ENCODE data around the gene MEIKIN. TPM values are rescaled to one million over a fixed set of nuclear protein-coding genes. Genes with fewer than 3 reads are reported as not detected.

Gene MEIKIN
- polyA plus RNA-seq, 3 donors = 0.16 to 1.6 (median 1.6) TPM

GRCh38 chr5:131824631-131825030 lies 120.8 kb downstream of the MEIKIN start:
- peaks cover 12 to 26% (median 16%) of the 10 kb centered on the region in 7 donors for H3K9me3 Mint-ChIP-seq
- no CpG with 5 or more reads among the region's 1 CpG for WGBS (ENCODE audit: insufficient coverage)

DNA sequence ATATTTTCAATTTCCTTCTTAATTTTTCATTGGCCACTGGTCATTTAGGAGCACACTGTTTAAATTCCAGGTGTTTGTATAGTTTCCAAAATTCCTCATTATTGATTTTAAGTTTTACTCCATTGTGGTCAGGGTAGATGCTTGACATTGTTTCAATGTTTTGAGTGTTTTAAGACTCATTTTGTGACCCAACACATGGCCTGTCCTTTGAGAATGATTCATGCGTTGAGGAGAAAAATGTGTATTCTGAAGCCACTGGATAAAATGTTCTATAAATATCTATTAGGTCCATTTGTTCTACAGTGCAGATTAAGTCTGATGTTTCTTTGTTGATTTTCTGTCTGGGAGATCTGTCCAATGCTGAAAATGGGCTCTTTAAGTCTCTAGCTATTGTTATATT lies 124.2 kb downstream of the MEIKIN start:
- Histone ChIP-seq H2AFZ (ENCODE audit: insufficient read depth, low read depth, low read length, poor library complexity, severe bottlenecking) (no peak overlapping the region), H3K9ac (ENCODE audit: insufficient read depth, low read length, poor library complexity, severe bottlenecking) (no peak overlapping the region), H3K9me3 (replicated peaks in 1 of 2; ENCODE audit: control insufficient read depth in 1 of 2, insufficient read depth in 1 of 2, low read length in 2 of 2) (peaks cover 0 to 9% of the 10 kb centered on the region in 2 donors), H3K36me3 (replicated peaks in 1 of 2; ENCODE audit: control insufficient read depth in 1 of 2, insufficient read depth in 2 of 2, low read length in 2 of 2) (no peaks in the 10 kb centered on the region), H3K27ac (ENCODE audit: low read depth in 1 of 2, low read length in 2 of 2) (no peak overlapping the region), H3K4me1 (ENCODE audit: control insufficient read depth in 1 of 2, insufficient read depth in 2 of 2, low read length in 2 of 2) (no peaks in the 10 kb centered on the region), H3K27me3 (ENCODE audit: control insufficient read depth in 2 of 2, insufficient read depth in 2 of 2, low read length in 2 of 2) (no peaks in the 10 kb centered on the region), H4K20me1 (ENCODE audit: insufficient read depth, low read length) (no peaks in the 10 kb centered on the region), H3K4me2 (replicated peaks; ENCODE audit: extremely low read depth, low read length, poor library complexity, severe bottlenecking) (no peak overlapping the region), H3K79me2 (ENCODE audit: insufficient read depth, low read length) (no peaks in the 10 kb centered on the region), H3K4me3 (replicated peaks in 1 of 3; ENCODE audit: low read depth in 2 of 3, low read length in 3 of 3) (no peak overlapping the region)
- WGBS (ENCODE audit: insufficient coverage) = no CpG with 5 or more reads among the region's 1 CpG
- TF ChIP-seq, protein P1, sequence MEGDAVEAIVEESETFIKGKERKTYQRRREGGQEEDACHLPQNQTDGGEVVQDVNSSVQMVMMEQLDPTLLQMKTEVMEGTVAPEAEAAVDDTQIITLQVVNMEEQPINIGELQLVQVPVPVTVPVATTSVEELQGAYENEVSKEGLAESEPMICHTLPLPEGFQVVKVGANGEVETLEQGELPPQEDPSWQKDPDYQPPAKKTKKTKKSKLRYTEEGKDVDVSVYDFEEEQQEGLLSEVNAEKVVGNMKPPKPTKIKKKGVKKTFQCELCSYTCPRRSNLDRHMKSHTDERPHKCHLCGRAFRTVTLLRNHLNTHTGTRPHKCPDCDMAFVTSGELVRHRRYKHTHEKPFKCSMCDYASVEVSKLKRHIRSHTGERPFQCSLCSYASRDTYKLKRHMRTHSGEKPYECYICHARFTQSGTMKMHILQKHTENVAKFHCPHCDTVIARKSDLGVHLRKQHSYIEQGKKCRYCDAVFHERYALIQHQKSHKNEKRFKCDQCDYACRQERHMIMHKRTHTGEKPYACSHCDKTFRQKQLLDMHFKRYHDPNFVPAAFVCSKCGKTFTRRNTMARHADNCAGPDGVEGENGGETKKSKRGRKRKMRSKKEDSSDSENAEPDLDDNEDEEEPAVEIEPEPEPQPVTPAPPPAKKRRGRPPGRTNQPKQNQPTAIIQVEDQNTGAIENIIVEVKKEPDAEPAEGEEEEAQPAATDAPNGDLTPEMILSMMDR (IDR thresholded peaks at IDR 0.05) = no peak
- DNase-seq = no peak
- intact Hi-C loops (cut with micrococcal nuclease) = no loop called here
- no peak overlapping the region for H3K4me3 Mint-ChIP-seq
- peaks cover 3% of the 10 kb centered on the region for H3K4me1 Mint-ChIP-seq
- no peak overlapping the region for H3K27ac Mint-ChIP-seq
- H3K27me3 Mint-ChIP-seq (ENCODE audit: low read depth in 3 of 3) = peaks cover 0 to 4% (median 0%) of the 10 kb centered on the region in 3 donors
- H3K36me3 Mint-ChIP-seq = no peaks in the 10 kb centered on the region
- H3K9me3 Mint-ChIP-seq = peaks cover 6 to 20% (median 12%) of the 10 kb centered on the region in 7 donors

More at GRCh38 chr5:131824631-131825030, 120.8 kb downstream of the MEIKIN start:
- peaks cover 0 to 15% of the 10 kb centered on the region in 2 donors for H3K9me3 ChIP-seq (replicated peaks in 1 of 2; ENCODE audit: control insufficient read depth in 1 of 2, insufficient read depth in 1 of 2, low read length in 2 of 2)
- no peak overlapping the region for H3K4me3 ChIP-seq (replicated peaks in 1 of 3; ENCODE audit: low read depth in 2 of 3, low read length in 3 of 3)
- no peak for DNase-seq
- no peak overlapping the region for H2AFZ ChIP-seq (ENCODE audit: insufficient read depth, low read depth, low read length, poor library complexity, severe bottlenecking)
- no peaks in the 10 kb centered on the region for H3K36me3 ChIP-seq (replicated peaks in 1 of 2; ENCODE audit: control insufficient read depth in 1 of 2, insufficient read depth in 2 of 2, low read length in 2 of 2)
- H4K20me1 ChIP-seq (ENCODE audit: insufficient read depth, low read length) = no peaks in the 10 kb centered on the region
- no peaks in the 10 kb centered on the region for H3K79me2 ChIP-seq (ENCODE audit: insufficient read depth, low read length)
- no peak overlapping the region for H3K4me2 ChIP-seq (replicated peaks; ENCODE audit: extremely low read depth, low read length, poor library complexity, severe bottlenecking)
- H3K4me1 Mint-ChIP-seq = no peaks in the 10 kb centered on the region
- H3K27me3 Mint-ChIP-seq (ENCODE audit: low read depth in 3 of 3) = peaks cover 2 to 6% (median 3%) of the 10 kb centered on the region in 3 donors
- no peak overlapping the region for H3K27ac ChIP-seq (ENCODE audit: low read depth in 1 of 2, low read length in 2 of 2)
- H3K9ac ChIP-seq (ENCODE audit: insufficient read depth, low read length, poor library complexity, severe bottlenecking) = no peak overlapping the region
- H3K4me3 Mint-ChIP-seq = no peak overlapping the region
- H3K4me1 ChIP-seq (ENCODE audit: control insufficient read depth in 1 of 2, insufficient read depth in 2 of 2, low read length in 2 of 2) = no peaks in the 10 kb centered on the region
- no peaks in the 10 kb centered on the region for H3K36me3 Mint-ChIP-seq
- H3K27ac Mint-ChIP-seq = no peak overlapping the region
- TF ChIP-seq, protein P1 (IDR thresholded peaks at IDR 0.05) = no peak
- H3K27me3 ChIP-seq (ENCODE audit: control insufficient read depth in 2 of 2, insufficient read depth in 2 of 2, low read length in 2 of 2) = no peaks in the 10 kb centered on the region
- intact Hi-C loops (cut with micrococcal nuclease) = no loop called here
